MM.1S (cell line): Measurements from ENCODE around the gene ARSD.

Experiments used
- DNase-seq: peaks from one replicate; pipeline ENCODE4 v3.0.0-alpha.2; 2015
- H2AFZ ChIP-seq: fragments of 300-600 bp; sonication (generic); 2 replicates; pipeline ENCODE4 v1.6.0; 2016; ENCODE audit warnings: antibody characterized with exemption, low read length
- H3F3A ChIP-seq: fragments of 300-600 bp; sonication (generic); 2 replicates; pipeline ENCODE4 v1.6.1; 2016; ENCODE audit warnings: mild to moderate bottlenecking, antibody characterized with exemption, low read length, moderate library complexity, mixed read lengths; ENCODE audit not compliant: insufficient read depth
- H3K27ac ChIP-seq: fragments of 300-600 bp; sonication (generic); 2 replicates; pipeline ENCODE4 v1.5.1; 2016; ENCODE audit warnings: mild to moderate bottlenecking, low read length
- H3K27me3 ChIP-seq: fragments of 300-600 bp; sonication (generic); replicated peaks from 2 replicates; pipeline ENCODE4 v1.6.0; 2016; ENCODE audit warnings: low read length; ENCODE audit not compliant: insufficient read depth
- H3K36me3 ChIP-seq: fragments of 300-600 bp; sonication (generic); replicated peaks from 2 replicates; pipeline ENCODE4 v1.6.1; 2016; ENCODE audit warnings: mild to moderate bottlenecking, low read length, mixed read lengths; ENCODE audit not compliant: insufficient read depth
- H3K4me1 ChIP-seq: fragments of 300-600 bp; sonication (generic); 2 replicates; pipeline ENCODE4 v1.6.1; 2016; ENCODE audit warnings: low read length, mixed read lengths
- H3K4me2 ChIP-seq: fragments of 300-600 bp; sonication (generic); 2 replicates; pipeline ENCODE4 v1.6.0; 2016; ENCODE audit warnings: low read depth, low read length
- H3K4me3 ChIP-seq: fragments of 300-600 bp; sonication (generic); 2 replicates; pipeline ENCODE4 v1.5.1; 2016; ENCODE audit warnings: low read length, mixed read lengths
- H3K79me2 ChIP-seq: fragments of 300-600 bp; sonication (generic); 2 replicates; pipeline ENCODE4 v1.6.1; 2016; ENCODE audit warnings: mixed run types, low read length, mixed read lengths
- H3K9ac ChIP-seq: fragments of 300-600 bp; sonication (generic); 2 replicates; pipeline ENCODE4 v1.6.1; 2016; ENCODE audit warnings: low read length, mixed read lengths
- H3K9me2 ChIP-seq: fragments of 300-600 bp; sonication (generic); replicated peaks from 2 replicates; pipeline ENCODE4 v1.6.1; 2016; ENCODE audit warnings: mild to moderate bottlenecking, low read length, mixed read lengths; ENCODE audit not compliant: insufficient read depth
- H3K9me3 ChIP-seq: fragments of 300-600 bp; sonication (generic); replicated peaks from 2 replicates; pipeline ENCODE4 v1.6.1; 2016; ENCODE audit warnings: mild to moderate bottlenecking, low read length, mixed read lengths; ENCODE audit not compliant: insufficient read depth
- H4K20me1 ChIP-seq: fragments of 300-600 bp; sonication (generic); 2 replicates; pipeline ENCODE4 v1.6.1; 2016; ENCODE audit warnings: mild to moderate bottlenecking, low read length, moderate library complexity, mixed read lengths; ENCODE audit not compliant: insufficient read depth
- EZH2 ChIP-seq: fragments of 300-600 bp; sonication (generic); optimal IDR thresholded peaks from 2 replicates; pipeline ENCODE3; 2017; ENCODE audit warnings: low read depth, mild to moderate bottlenecking, antibody characterized with exemption, low read length, mixed read lengths
- EZH2phosphoT487 ChIP-seq: fragments of 300-600 bp; sonication (generic); IDR thresholded peaks from 2 replicates; pipeline ENCODE4 v1.6.1; 2018; ENCODE audit warnings: antibody characterized with exemption, low read length
- TF ChIP-seq, protein P1 (sequence below): fragments of 300-600 bp; sonication (generic); IDR thresholded peaks from 2 replicates; pipeline ENCODE4 v1.5.1; 2016; ENCODE audit warnings: antibody characterized with exemption, low read length, mixed read lengths

ARSD gene

DNA sequence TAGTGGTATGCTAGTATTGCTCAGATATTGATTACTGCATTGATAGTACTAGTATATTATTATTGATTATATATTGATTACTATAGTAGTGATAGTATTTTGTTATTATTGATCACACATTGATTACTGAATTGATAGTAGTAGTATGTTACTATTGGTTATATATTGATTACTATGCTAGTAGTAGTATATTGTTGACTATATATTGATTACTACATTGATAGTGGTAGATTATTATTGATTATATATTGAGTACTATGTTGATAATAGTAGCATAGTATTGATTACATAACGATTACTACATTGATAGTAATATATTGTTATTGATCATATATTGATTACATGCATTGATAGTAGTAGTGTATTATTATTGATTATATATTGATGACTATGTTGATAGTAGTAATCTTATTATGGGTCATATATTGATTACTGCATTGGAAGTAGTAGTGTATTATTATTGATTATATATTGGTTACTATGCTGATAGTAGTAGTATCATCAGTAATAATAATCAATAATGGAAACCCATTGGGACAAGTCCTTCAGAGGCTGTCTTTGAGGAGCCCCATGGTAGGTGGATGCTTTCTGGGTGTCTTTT, 69.8 kb downstream of the ARSD start:
- H3K9ac ChIP-seq: no peak overlapping the region
- H3K36me3 ChIP-seq: no peaks in the 10 kb centered on the region
- H3K27ac ChIP-seq: no peak overlapping the region
- H3K4me3 ChIP-seq: no peak overlapping the region
- no peaks in the 10 kb centered on the region for H3F3A ChIP-seq
- H3K4me1 ChIP-seq: no peaks in the 10 kb centered on the region
- H3K79me2 ChIP-seq: no peaks in the 10 kb centered on the region
- no peak overlapping the region for H2AFZ ChIP-seq
- no peaks in the 10 kb centered on the region for H3K9me2 ChIP-seq
- H4K20me1 ChIP-seq: no peaks in the 10 kb centered on the region
- TF ChIP-seq EZH2 (no peak), EZH2phosphoT487 (no peak)
- TF ChIP-seq, protein P1, sequence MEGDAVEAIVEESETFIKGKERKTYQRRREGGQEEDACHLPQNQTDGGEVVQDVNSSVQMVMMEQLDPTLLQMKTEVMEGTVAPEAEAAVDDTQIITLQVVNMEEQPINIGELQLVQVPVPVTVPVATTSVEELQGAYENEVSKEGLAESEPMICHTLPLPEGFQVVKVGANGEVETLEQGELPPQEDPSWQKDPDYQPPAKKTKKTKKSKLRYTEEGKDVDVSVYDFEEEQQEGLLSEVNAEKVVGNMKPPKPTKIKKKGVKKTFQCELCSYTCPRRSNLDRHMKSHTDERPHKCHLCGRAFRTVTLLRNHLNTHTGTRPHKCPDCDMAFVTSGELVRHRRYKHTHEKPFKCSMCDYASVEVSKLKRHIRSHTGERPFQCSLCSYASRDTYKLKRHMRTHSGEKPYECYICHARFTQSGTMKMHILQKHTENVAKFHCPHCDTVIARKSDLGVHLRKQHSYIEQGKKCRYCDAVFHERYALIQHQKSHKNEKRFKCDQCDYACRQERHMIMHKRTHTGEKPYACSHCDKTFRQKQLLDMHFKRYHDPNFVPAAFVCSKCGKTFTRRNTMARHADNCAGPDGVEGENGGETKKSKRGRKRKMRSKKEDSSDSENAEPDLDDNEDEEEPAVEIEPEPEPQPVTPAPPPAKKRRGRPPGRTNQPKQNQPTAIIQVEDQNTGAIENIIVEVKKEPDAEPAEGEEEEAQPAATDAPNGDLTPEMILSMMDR: no peak
- H3K9me3 ChIP-seq: no peaks in the 10 kb centered on the region
- no peak for DNase-seq
- H3K4me2 ChIP-seq: no peak overlapping the region
- H3K27me3 ChIP-seq: no peaks in the 10 kb centered on the region

DNA sequence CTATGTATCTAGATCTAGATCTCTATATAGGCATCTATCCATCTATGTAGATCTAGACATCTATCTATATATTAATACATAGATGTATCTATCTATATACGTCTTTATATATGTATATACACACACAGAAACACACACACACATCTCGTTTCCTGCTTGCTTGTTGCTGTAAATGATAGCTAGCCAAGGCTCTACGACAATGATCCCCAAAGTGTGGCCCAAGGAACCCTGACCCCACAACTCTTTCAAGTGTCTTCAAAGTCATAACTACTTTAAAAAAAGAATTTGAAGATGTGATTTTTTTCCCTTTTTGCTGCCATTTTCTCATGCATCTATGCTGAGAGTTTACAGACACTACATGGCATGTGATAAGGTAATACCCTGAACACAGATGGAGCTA, 71.6 kb downstream of the ARSD start:
- Histone ChIP-seq H3K4me3 (no peak overlapping the region), H3F3A (no peaks in the 10 kb centered on the region), H2AFZ (no peak overlapping the region), H4K20me1 (no peaks in the 10 kb centered on the region), H3K27ac (no peak overlapping the region), H3K9me3 (no peaks in the 10 kb centered on the region), H3K27me3 (no peaks in the 10 kb centered on the region), H3K79me2 (no peaks in the 10 kb centered on the region), H3K4me1 (no peaks in the 10 kb centered on the region), H3K9me2 (no peaks in the 10 kb centered on the region), H3K9ac (no peak overlapping the region), H3K4me2 (no peak overlapping the region), H3K36me3 (no peaks in the 10 kb centered on the region)
- no peak for DNase-seq
- TF ChIP-seq, protein P1: no peak
- TF ChIP-seq EZH2phosphoT487: no peak

DNA sequence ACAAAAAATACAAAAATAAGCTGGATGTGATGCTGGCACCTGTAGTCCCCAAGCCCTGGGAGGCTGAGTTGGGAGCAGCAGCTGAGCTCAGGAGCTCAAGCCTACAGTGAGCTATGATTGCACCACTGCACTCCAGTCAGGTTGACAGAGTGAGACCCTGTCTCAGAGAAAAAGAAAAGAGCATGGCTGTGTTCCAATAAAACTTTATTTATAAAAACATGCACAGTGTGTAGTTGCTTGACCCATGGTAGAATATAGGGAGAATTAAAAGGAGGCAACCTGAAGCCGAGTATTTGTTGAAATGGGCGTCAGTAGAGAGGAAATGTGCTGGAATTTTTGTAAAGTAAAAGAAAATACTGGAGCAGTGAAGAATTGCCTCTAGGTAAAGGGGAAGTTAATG, 73.4 kb downstream of the ARSD start:
- Histone ChIP-seq H3K4me3 (no peak overlapping the region), H3K27me3 (no peaks in the 10 kb centered on the region), H3K4me2 (no peak overlapping the region), H3K79me2 (no peaks in the 10 kb centered on the region), H3K4me1 (no peaks in the 10 kb centered on the region), H3K9ac (no peak overlapping the region), H3F3A (no peaks in the 10 kb centered on the region), H3K9me2 (no peaks in the 10 kb centered on the region), H4K20me1 (no peaks in the 10 kb centered on the region), H3K36me3 (no peaks in the 10 kb centered on the region), H3K9me3 (no peaks in the 10 kb centered on the region), H2AFZ (no peak overlapping the region), H3K27ac (no peak overlapping the region)
- no peak for TF ChIP-seq EZH2phosphoT487
- no peak for TF ChIP-seq EZH2
- TF ChIP-seq, protein P1: no peak
- no peak for DNase-seq
